Keratinocyte (primary cell): ENCODE measurements around the gene PSMB7. TPM values are rescaled to one million over a fixed set of nuclear protein-coding genes. Genes with fewer than 3 reads are reported as not detected.

Experiments used
- DNase-seq: peaks from one replicate; pipeline ENCODE4 v3.0.0-alpha.2; 2011; ENCODE audit warnings: low read depth, missing footprints, low spot score
- FAIRE-seq: peaks from 2 replicates; lab custom pipeline; 2011; peaks lifted over from hg19 to GRCh38; lab: Jason Lieb, UNC
- H2AFZ ChIP-seq: 2 replicates; pipeline ENCODE4 v1.6.0; 2012; ENCODE audit warnings: low read length, control low read depth, inconsistent platforms; ENCODE audit not compliant: control insufficient read depth
- H3K27ac ChIP-seq: 2 replicates; pipeline ENCODE4 v1.5.1; 2011; ENCODE audit warnings: low read length; ENCODE audit not compliant: control insufficient read depth, insufficient read depth
- H3K27me3 ChIP-seq: 3 replicates; pipeline ENCODE4 v1.6.0; 2011; ENCODE audit warnings: low read length; ENCODE audit not compliant: control insufficient read depth, insufficient read depth; ENCODE audit errors: extremely low read depth
- H3K36me3 ChIP-seq, 2 experiments: 2 replicates in 1 of 2; 3 replicates in 1 of 2; pipeline ENCODE4 v1.5.1; 2011; ENCODE audit warnings: low read length in 2 of 2, mild to moderate bottlenecking in 1 of 2; ENCODE audit not compliant: control insufficient read depth in 2 of 2, insufficient read depth in 2 of 2; ENCODE audit errors: extremely low read depth in 1 of 2
- H3K4me1 ChIP-seq: 3 replicates; pipeline ENCODE4 v1.5.1; 2011; ENCODE audit warnings: low read length; ENCODE audit not compliant: control insufficient read depth, insufficient read depth; ENCODE audit errors: extremely low read depth
- H3K4me2 ChIP-seq: 3 replicates; pipeline ENCODE4 v1.6.0; 2011; ENCODE audit warnings: low read depth, low read length; ENCODE audit not compliant: control insufficient read depth, insufficient read depth; ENCODE audit errors: extremely low read depth
- H3K4me3 ChIP-seq, 3 experiments: fragments of 200-600 bp in 1 of 3; sonication (generic) in 1 of 3; 2 replicates in 2 of 3; 3 replicates in 1 of 3; pipeline ENCODE4 v1.5.1; 2011 to 2016; ENCODE audit warnings: low read length in 3 of 3, mild to moderate bottlenecking in 3 of 3, control low read depth in 2 of 3, inconsistent platforms in 1 of 3, low read depth in 1 of 3, mixed read lengths in 1 of 3, mixed run types in 1 of 3, moderate library complexity in 1 of 3; ENCODE audit not compliant: control insufficient read depth in 2 of 3, insufficient read depth in 2 of 3; ENCODE audit errors: extremely low read depth in 1 of 3
- H3K79me2 ChIP-seq: 2 replicates; pipeline ENCODE4 v1.6.0; 2012; ENCODE audit warnings: low read length; ENCODE audit not compliant: control insufficient read depth, insufficient read depth
- H3K9ac ChIP-seq: 3 replicates; pipeline ENCODE4 v1.6.0; 2011; ENCODE audit warnings: low read length; ENCODE audit not compliant: control insufficient read depth, insufficient read depth; ENCODE audit errors: extremely low read depth
- H3K9me1 ChIP-seq: 3 replicates; pipeline ENCODE4 v1.6.0; 2011; ENCODE audit warnings: low read length; ENCODE audit not compliant: control insufficient read depth, insufficient read depth; ENCODE audit errors: extremely low read depth
- H3K9me3 ChIP-seq: 2 replicates; pipeline ENCODE4 v1.5.1; 2012; ENCODE audit warnings: low read depth, low read length; ENCODE audit not compliant: control insufficient read depth
- H4K20me1 ChIP-seq: 3 replicates; pipeline ENCODE4 v1.6.0; 2011; ENCODE audit warnings: low read length; ENCODE audit not compliant: control insufficient read depth, insufficient read depth; ENCODE audit errors: extremely low read depth
- EZH2 ChIP-seq: IDR thresholded peaks from one replicate; pipeline ENCODE4 v1.6.1; 2012; ENCODE audit warnings: inconsistent platforms, mild to moderate bottlenecking, low read length, moderate library complexity
- dilution Hi-C: fragments of 300-500 bp; cut with MboI; formaldehyde crosslinking; loops from one replicate; pipeline ENCODE4 v1.7.0; 2020; ENCODE audit warnings: low sequenced_read_pairs; ENCODE audit not compliant: extremely low pct_ligation_motif_present
- polyA plus RNA-seq, 5 experiments: library from polyadenylated mRNA; depleted of rRNA in 3 of 5; stranded (reverse) in 3 of 5; stranded (forward) in 1 of 5; unstranded in 1 of 5; fragments of >200 nt; gene quantifications; 1 replicate in 1 of 5; 2 replicates in 3 of 5; 3 replicates in 1 of 5; pipeline versions ENCODE4 v1.2.1 to v1.2.3, GENCODE V29; 2011 to 2012; ENCODE audit warnings: missing spikeins in 2 of 5, low read depth in 1 of 5, low replicate concordance in 1 of 5
- TF ChIP-seq, protein P1 (sequence below), 3 experiments: IDR thresholded peaks in 1 of 3; conservative IDR thresholded peaks in 1 of 3; optimal IDR thresholded peaks in 1 of 3; 2 replicates in 2 of 3; 3 replicates in 1 of 3; pipeline versions ENCODE3 to v1.5.1; 2011; ENCODE audit warnings: low read length in 3 of 3, mild to moderate bottlenecking in 3 of 3, moderate library complexity in 2 of 3, control low read depth in 1 of 3, inconsistent platforms in 1 of 3; ENCODE audit not compliant: insufficient read depth in 2 of 3; ENCODE audit errors: extremely low read depth in 1 of 3

Gene PSMB7
- polyA plus RNA-seq, 1 donor (not counting 4 experiments of a cell fraction or from before 2014, with no cell fraction given) = 388 TPM

DNA sequence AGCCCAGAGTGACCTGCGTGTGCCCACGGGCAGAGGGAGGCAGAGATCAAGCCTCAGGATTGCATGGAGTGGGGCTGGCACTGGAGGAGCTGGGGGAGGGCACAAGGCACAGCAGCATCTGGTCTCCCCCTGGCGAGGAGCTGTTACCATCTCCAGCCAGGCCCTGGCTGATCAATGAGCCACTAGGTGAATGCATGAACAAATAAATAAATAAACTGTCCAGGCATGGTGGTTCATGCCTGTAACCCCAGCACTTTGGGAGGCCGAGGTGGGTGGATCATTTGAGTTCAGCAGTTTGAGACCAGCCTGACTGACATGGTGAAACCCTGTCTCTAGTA, 14.3 kb upstream of the PSMB7 start:
- Histone ChIP-seq H3K4me1 (peaks cover 4% of the 10 kb centered on the region), H4K20me1 (no peaks in the 10 kb centered on the region), H3K9me3 (no peaks in the 10 kb centered on the region), H2AFZ (peak overlapping the region; percentile 65), H3K4me2 (peak overlapping the region; percentile 33), H3K36me3 (no peaks in the 10 kb centered on the region), H3K9ac (no peak overlapping the region), H3K27me3 (no peaks in the 10 kb centered on the region), H3K27ac (no peak overlapping the region), H3K4me3 (no peak overlapping the region), H3K79me2 (no peaks in the 10 kb centered on the region), H3K9me1 (no peaks in the 10 kb centered on the region)
- TF ChIP-seq, protein P1, sequence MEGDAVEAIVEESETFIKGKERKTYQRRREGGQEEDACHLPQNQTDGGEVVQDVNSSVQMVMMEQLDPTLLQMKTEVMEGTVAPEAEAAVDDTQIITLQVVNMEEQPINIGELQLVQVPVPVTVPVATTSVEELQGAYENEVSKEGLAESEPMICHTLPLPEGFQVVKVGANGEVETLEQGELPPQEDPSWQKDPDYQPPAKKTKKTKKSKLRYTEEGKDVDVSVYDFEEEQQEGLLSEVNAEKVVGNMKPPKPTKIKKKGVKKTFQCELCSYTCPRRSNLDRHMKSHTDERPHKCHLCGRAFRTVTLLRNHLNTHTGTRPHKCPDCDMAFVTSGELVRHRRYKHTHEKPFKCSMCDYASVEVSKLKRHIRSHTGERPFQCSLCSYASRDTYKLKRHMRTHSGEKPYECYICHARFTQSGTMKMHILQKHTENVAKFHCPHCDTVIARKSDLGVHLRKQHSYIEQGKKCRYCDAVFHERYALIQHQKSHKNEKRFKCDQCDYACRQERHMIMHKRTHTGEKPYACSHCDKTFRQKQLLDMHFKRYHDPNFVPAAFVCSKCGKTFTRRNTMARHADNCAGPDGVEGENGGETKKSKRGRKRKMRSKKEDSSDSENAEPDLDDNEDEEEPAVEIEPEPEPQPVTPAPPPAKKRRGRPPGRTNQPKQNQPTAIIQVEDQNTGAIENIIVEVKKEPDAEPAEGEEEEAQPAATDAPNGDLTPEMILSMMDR (optimal IDR thresholded peaks at IDR 0.05 in 1 of 3, IDR thresholded peaks at IDR 0.05 in 1 of 3, conservative IDR thresholded peaks at IDR 0.05 in 1 of 3; ENCODE audit: extremely low read depth in 1 of 3, insufficient read depth in 2 of 3, low read length in 3 of 3) = peak in 1 of 3 experiments; percentile 15
- TF ChIP-seq EZH2 = no peak
- dilution Hi-C loops = no loop called here
- FAIRE-seq (no peak), DNase-seq (no peak)

DNA sequence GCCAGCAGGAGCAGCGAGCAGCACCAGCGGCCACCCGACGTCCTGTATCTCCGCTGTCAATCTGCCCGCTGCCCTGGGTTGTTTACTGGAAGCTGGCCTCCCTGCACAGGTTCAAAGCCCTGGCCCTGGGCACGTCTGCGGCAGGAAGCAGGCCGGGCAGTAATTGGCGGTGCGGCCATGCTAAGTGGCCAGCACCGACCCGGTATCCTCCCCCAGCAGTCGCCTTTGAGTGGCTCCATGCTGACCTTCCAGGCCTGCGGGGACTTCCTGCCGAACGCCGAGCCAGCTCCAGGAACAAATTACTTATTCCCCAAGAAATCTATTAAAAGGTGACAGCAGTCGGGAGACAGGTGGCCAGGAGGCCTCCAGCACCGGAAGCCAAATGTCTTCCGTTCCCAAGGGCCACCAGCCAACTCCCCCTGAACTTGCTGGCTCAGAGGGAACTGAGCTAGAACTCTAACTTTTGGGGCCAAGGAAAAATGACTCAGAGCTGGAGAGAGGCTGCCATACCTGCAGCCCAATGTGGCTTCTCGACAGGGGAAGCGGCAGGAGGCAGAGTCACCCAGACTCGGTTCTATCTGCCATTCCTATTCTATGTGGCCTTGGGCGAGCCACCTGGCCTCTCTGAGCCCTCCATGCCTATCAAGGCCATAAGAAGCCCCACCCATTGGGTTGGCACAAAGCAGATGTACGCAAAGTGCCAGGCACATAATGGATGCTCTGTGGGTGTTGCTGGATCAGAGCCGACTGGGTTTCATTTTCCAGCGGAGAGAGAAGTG, 13.7 kb upstream of the PSMB7 start:
- Histone ChIP-seq H3K9ac (no peak overlapping the region), H3K4me2 (peak overlapping the region; percentile 33), H3K4me3 (no peak overlapping the region), H3K27me3 (no peaks in the 10 kb centered on the region), H3K9me1 (no peaks in the 10 kb centered on the region), H3K9me3 (no peaks in the 10 kb centered on the region), H3K36me3 (no peaks in the 10 kb centered on the region), H2AFZ (peak overlapping the region; percentile 65), H3K4me1 (peaks cover 4% of the 10 kb centered on the region), H3K79me2 (no peaks in the 10 kb centered on the region), H4K20me1 (no peaks in the 10 kb centered on the region), H3K27ac (no peak overlapping the region)
- no peak for DNase-seq
- TF ChIP-seq, protein P1 (optimal IDR thresholded peaks at IDR 0.05 in 1 of 3, IDR thresholded peaks at IDR 0.05 in 1 of 3, conservative IDR thresholded peaks at IDR 0.05 in 1 of 3; ENCODE audit: extremely low read depth in 1 of 3, insufficient read depth in 2 of 3, low read length in 3 of 3) = no peak
- TF ChIP-seq EZH2 = no peak
- dilution Hi-C loops = no loop called here
- FAIRE-seq = no peak
